ENCODE data around the gene NRAS.

DNA sequence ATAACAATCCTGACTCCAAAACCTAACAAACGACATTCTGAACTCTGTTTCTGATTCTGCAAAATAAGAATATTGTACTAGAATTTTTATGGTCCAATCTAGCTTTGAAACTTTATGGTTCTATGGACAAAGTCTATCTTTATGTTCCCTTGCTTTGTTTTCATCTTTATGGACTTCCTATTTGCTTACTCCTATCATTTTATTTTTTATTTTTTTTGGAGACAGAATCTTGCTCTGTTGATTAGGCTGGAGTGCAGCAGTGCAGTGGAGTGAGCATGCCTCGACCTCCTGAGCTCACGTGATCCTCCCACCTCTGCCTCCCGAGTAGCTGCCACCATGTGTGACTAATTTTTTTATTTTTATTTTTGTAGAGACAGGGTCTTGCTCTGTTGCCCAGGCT lies 3.6 kb downstream of the NRAS start:
- TF ChIP-seq, protein P1, sequence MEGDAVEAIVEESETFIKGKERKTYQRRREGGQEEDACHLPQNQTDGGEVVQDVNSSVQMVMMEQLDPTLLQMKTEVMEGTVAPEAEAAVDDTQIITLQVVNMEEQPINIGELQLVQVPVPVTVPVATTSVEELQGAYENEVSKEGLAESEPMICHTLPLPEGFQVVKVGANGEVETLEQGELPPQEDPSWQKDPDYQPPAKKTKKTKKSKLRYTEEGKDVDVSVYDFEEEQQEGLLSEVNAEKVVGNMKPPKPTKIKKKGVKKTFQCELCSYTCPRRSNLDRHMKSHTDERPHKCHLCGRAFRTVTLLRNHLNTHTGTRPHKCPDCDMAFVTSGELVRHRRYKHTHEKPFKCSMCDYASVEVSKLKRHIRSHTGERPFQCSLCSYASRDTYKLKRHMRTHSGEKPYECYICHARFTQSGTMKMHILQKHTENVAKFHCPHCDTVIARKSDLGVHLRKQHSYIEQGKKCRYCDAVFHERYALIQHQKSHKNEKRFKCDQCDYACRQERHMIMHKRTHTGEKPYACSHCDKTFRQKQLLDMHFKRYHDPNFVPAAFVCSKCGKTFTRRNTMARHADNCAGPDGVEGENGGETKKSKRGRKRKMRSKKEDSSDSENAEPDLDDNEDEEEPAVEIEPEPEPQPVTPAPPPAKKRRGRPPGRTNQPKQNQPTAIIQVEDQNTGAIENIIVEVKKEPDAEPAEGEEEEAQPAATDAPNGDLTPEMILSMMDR (IDR thresholded peaks at IDR 0.05): no peak
- TF ChIP-seq POLR2A (IDR thresholded peaks at IDR 0.05) (no peak), POLR2AphosphoS5 (IDR thresholded peaks at IDR 0.05) (no peak), EP300 (IDR thresholded peaks at IDR 0.05) (no peak)
